ENCODE results near the gene GRHL3. TPM values are rescaled to one million over a fixed set of nuclear protein-coding genes. Genes with fewer than 3 reads are reported as not detected.

GRHL3 gene
- total and polyA plus RNA-seq, 8 donors, result 0.11 to 0.86 (median 0.35) TPM

GRCh38 chr1:24392604-24392946 is 73.4 kb downstream of the GRHL3 start:
- H3K4me3 ChIP-seq, result no peak overlapping the region
- intact Hi-C loops (cut with DNase I), result loop anchor here in 1 of 3 donors (5.0 kb wide), 1 partner anchor 190 kb away; no protein-coding TSS in a partner anchor
- H3K4me1 ChIP-seq, result peaks cover 0 to 4% (median 0%) of the 10 kb centered on the region in 3 donors
- H3K27me3 ChIP-seq, result no peaks in the 10 kb centered on the region
- H3K27ac ChIP-seq, result no peak overlapping the region
- no peak for DNase-seq
- FAIRE-seq, result no peak
- H3K36me3 ChIP-seq, result no peaks in the 10 kb centered on the region
- 86 to 89% methylated on average over 4 of the region's 4 CpGs for WGBS, 2 donors
- peak in 1 of 4 donors; percentile 1 for TF ChIP-seq CTCF (IDR thresholded peaks at IDR 0.05)
- H3K9me3 ChIP-seq, result no peaks in the 10 kb centered on the region
- no peak for ATAC-seq

- Histone ChIP-seq H3K4me1 (peaks cover 0 to 4% (median 0%) of the 10 kb centered on the region in 3 donors), H3K9me3 (no peaks in the 10 kb centered on the region), H3K27ac (no peak overlapping the region), H3K4me3 (no peak overlapping the region), H3K27me3 (no peaks in the 10 kb centered on the region), H3K36me3 (no peaks in the 10 kb centered on the region)
- no peak for TF ChIP-seq CTCF (IDR thresholded peaks at IDR 0.05)
- DNase-seq (no peak), FAIRE-seq (no peak), ATAC-seq (no peak)
- WGBS, 2 donors, result 84 to 87% methylated on average over 4 of the region's 4 CpGs
- intact Hi-C loops (cut with DNase I), result loop anchor here in 1 of 3 donors (5.0 kb wide), 1 partner anchor 191 kb away; no protein-coding TSS in a partner anchor
Measured at GRCh38 chr1:24392982-24393650, 74.0 kb downstream of the GRHL3 start.

GRCh38 chr1:24393892-24394291 is 74.7 kb downstream of the GRHL3 start:
- no peaks in the 10 kb centered on the region for H3K36me3 ChIP-seq
- FAIRE-seq (no peak), ATAC-seq (no peak), DNase-seq (no peak)
- no peak overlapping the region for H3K27ac ChIP-seq
- 85 to 88% methylated on average over 6 of the region's 6 CpGs for WGBS, 2 donors
- peaks cover 0 to 4% (median 0%) of the 10 kb centered on the region in 3 donors for H3K4me1 ChIP-seq
- no peaks in the 10 kb centered on the region for H3K9me3 ChIP-seq
- no peak for TF ChIP-seq CTCF (IDR thresholded peaks at IDR 0.05)
- H3K27me3 ChIP-seq, result no peaks in the 10 kb centered on the region
- no peak overlapping the region for H3K4me3 ChIP-seq
- intact Hi-C loops (cut with DNase I), result loop anchor here in 1 of 3 donors (5.0 kb wide), 1 partner anchor 192 kb away; no protein-coding TSS in a partner anchor

GRCh38 chr1:24400065-24400464 is 80.9 kb downstream of the GRHL3 start:
- no peak for TF ChIP-seq CTCF (IDR thresholded peaks at IDR 0.05)
- H3K9me3 ChIP-seq, result no peaks in the 10 kb centered on the region
- ATAC-seq (no peak), FAIRE-seq (no peak), DNase-seq (no peak)
- H3K27ac ChIP-seq, result no peak overlapping the region
- H3K4me1 ChIP-seq, result no peaks in the 10 kb centered on the region
- H3K27me3 ChIP-seq, result no peaks in the 10 kb centered on the region
- H3K4me3 ChIP-seq, result no peak overlapping the region
- H3K36me3 ChIP-seq, result no peaks in the 10 kb centered on the region
- intact Hi-C loops (cut with DNase I), result no loop called here
- WGBS, 2 donors, result 11 to 20% methylated on average over 1 of the region's 1 CpG

GRCh38 chr1:24403806-24404205 is 84.6 kb downstream of the GRHL3 start:
- no peaks in the 10 kb centered on the region for H3K9me3 ChIP-seq
- no peaks in the 10 kb centered on the region for H3K36me3 ChIP-seq
- intact Hi-C loops (cut with DNase I), result no loop called here
- FAIRE-seq (no peak), ATAC-seq (no peak), DNase-seq (no peak)
- no peaks in the 10 kb centered on the region for H3K27me3 ChIP-seq
- H3K4me1 ChIP-seq, result no peaks in the 10 kb centered on the region
- 79 to 87% methylated on average over 4 of the region's 4 CpGs for WGBS, 2 donors
- no peak overlapping the region for H3K4me3 ChIP-seq
- H3K27ac ChIP-seq, result no peak overlapping the region
- TF ChIP-seq CTCF (IDR thresholded peaks at IDR 0.05), result no peak
